ENCODE measurements around the gene PCBP3. TPM values are rescaled to one million over a fixed set of nuclear protein-coding genes. Genes with fewer than 3 reads are reported as not detected.

PCBP3 gene
- total RNA-seq, 6 experiments from 2014 or later: 0.37 to 1.5 (median 0.69) TPM

DNA sequence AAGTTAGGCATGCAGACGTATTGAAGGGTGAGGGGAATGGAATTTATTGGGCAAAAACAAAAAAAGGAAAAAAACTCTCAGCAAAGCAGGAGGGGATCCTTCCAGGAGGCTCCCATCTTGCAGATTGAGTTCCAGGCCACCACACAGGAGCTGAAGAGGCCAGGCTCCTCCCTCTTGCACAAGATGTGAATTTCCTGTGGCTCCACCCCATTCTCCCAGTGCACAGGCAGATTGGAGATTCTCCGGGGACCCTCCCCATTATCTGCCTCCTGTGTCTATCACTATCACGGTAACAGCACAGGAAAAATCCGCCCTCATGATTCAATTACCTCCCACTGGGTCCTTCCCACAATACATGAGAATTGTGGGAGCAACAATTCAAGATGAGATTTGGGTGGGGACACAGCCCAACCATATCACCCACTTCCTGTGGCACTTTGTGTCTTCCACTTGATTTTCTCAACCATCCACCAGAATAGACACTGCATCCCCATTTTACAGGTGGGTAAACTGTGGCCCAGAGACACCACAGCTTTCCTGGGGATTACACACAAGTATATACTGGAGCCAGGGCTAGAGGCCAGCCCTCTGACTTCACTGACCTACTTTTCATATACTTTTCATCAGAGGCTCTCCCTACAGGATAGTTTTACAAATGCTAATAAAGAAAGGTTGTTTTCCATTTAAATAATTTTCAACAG is 319.2 kb downstream of the PCBP3 start:
- Histone ChIP-seq H3K27ac (no peak overlapping the region), H3K36me3 (no peaks in the 10 kb centered on the region), H3K4me3 (no peak overlapping the region), H3K9me3 (no peaks in the 10 kb centered on the region), H3K4me1 (peaks cover 0 to 10% (median 5%) of the 10 kb centered on the region in 4 donors), H3K27me3 (no peaks in the 10 kb centered on the region)
- TF ChIP-seq POLR2A (IDR thresholded peaks at IDR 0.05) (no peak), CTCF (IDR thresholded peaks at IDR 0.05) (no peak)
- DNase-seq (no peak), ATAC-seq (no peak)
- WGBS (ENCODE audit: insufficient coverage, low coverage, low lambda C conversion rate, missing lambda C conversion rate): 52% methylated on average over 2 of the region's 4 CpGs
- intact Hi-C loops (cut with DNase I): no loop called here

DNA sequence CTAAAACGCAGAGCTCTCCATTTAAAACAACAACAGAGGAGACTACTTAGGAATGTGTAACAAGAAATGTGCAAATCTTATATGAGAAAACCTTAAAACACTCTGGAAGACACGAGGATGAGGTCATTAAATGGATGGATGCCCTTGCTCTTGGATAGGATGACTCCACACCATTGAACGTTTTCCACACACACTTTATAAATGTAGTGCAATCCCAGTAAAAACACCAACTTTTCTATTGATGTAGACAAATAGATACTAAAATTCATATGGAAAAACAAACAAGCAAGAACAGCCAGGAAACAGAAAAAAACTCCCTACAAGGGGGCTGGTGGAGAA is 319.7 kb downstream of the PCBP3 start:
- intact Hi-C loops (cut with DNase I): no loop called here
- ATAC-seq: no peak
- Histone ChIP-seq H3K4me1 (peaks cover 0 to 10% (median 5%) of the 10 kb centered on the region in 4 donors), H3K36me3 (no peaks in the 10 kb centered on the region), H3K4me3 (no peak overlapping the region), H3K27ac (no peak overlapping the region), H3K9me3 (no peaks in the 10 kb centered on the region), H3K27me3 (no peaks in the 10 kb centered on the region)
- no peak for DNase-seq
- no peak for TF ChIP-seq POLR2A (IDR thresholded peaks at IDR 0.05)
- no peak for TF ChIP-seq CTCF (IDR thresholded peaks at IDR 0.05)
- 76% methylated on average over 3 of the region's 3 CpGs for WGBS (ENCODE audit: insufficient coverage, low coverage, low lambda C conversion rate, missing lambda C conversion rate)

DNA sequence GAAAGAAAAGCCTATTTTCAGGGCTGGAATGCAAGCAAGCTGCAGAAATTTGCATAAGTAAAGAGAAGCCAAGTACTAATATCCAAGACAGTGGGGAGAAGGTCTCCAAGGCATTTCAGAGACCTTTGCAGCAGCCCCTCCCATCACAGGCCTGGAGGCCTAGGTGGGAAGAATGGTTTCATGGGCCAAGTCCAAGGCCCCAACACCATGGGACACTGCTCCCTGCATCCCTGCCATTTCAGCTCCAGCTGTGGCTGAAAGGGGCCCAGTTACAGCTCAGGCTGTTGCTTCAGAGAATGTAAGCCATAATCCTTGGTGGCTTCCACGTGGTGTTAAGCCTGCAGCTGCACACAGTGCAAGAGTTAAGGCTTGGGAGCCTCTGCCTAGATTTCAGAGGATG is 321.1 kb downstream of the PCBP3 start:
- no peaks in the 10 kb centered on the region for H3K27me3 ChIP-seq
- peaks cover 0 to 10% (median 5%) of the 10 kb centered on the region in 4 donors for H3K4me1 ChIP-seq
- intact Hi-C loops (cut with DNase I): no loop called here
- TF ChIP-seq POLR2A (IDR thresholded peaks at IDR 0.05): no peak
- no peak for TF ChIP-seq CTCF (IDR thresholded peaks at IDR 0.05)
- no peaks in the 10 kb centered on the region for H3K9me3 ChIP-seq
- ATAC-seq: no peak
- no peak for DNase-seq
- H3K4me3 ChIP-seq: no peak overlapping the region
- no peaks in the 10 kb centered on the region for H3K36me3 ChIP-seq
- no peak overlapping the region for H3K27ac ChIP-seq
- WGBS (ENCODE audit: insufficient coverage, low coverage, low lambda C conversion rate, missing lambda C conversion rate): 40% methylated on average over 1 of the region's 1 CpG

GRCh38 chr21:45965084-45965809 is 321.7 kb downstream of the PCBP3 start:
- DNase-seq (no peak), ATAC-seq (peak; percentile 44 to 72 (median 56))
- Histone ChIP-seq H3K27me3 (no peaks in the 10 kb centered on the region), H3K4me1 (peaks cover 0 to 10% (median 5%) of the 10 kb centered on the region in 4 donors), H3K4me3 (no peak overlapping the region), H3K27ac (no peak overlapping the region), H3K9me3 (no peaks in the 10 kb centered on the region), H3K36me3 (no peaks in the 10 kb centered on the region)
- intact Hi-C loops (cut with DNase I): no loop called here
- no peak for TF ChIP-seq CTCF (IDR thresholded peaks at IDR 0.05)
- TF ChIP-seq POLR2A (IDR thresholded peaks at IDR 0.05): no peak
- 93% methylated on average over 2 of the region's 4 CpGs for WGBS (ENCODE audit: insufficient coverage, low coverage, low lambda C conversion rate, missing lambda C conversion rate)

Measured in right lobe of liver (tissue), 6 donors.